ENCODE measurements around the gene KCNAB2. TPM values are rescaled to one million over a fixed set of nuclear protein-coding genes. Genes with fewer than 3 reads are reported as not detected.

Gene KCNAB2
- polyA plus RNA-seq (ENCODE audit: insufficient read length in 3 of 3): 1 to 10 TPM; 3.2 to 4.2 (median 3.6) TPM

GRCh38 chr1:6045561-6045960, at the start of gene KCNAB2:
Gene KCNAB2 (plus strand): TSS chr1:6045888. CDS start chr1:6051537, 5,649 bp downstream.
- DNase-seq (ENCODE audit: low read depth in 3 of 3, low spot score in 2 of 3): no peak

- no peak for DNase-seq (ENCODE audit: low read depth in 3 of 3, low spot score in 2 of 3)
Measured at GRCh38 chr1:5996641-5997270, 48.9 kb upstream of the KCNAB2 start.

- no peak for DNase-seq (ENCODE audit: low read depth in 3 of 3, low spot score in 2 of 3)
Measured at GRCh38 chr1:5997316-5997715, 48.4 kb upstream of the KCNAB2 start.

GRCh38 chr1:5998051-5998905, 47.4 kb upstream of the KCNAB2 start:
- no peak for DNase-seq (ENCODE audit: low read depth in 3 of 3, low spot score in 2 of 3)

- no peak for DNase-seq (ENCODE audit: low read depth in 3 of 3, low spot score in 2 of 3)
Measured at GRCh38 chr1:5998906-5999301, 46.8 kb upstream of the KCNAB2 start.

- DNase-seq (ENCODE audit: low read depth in 3 of 3, low spot score in 2 of 3): no peak
Measured at GRCh38 chr1:5999711-6000443, 45.8 kb upstream of the KCNAB2 start.

GRCh38 chr1:6000444-6001288, 45.0 kb upstream of the KCNAB2 start:
- DNase-seq (ENCODE audit: low read depth in 3 of 3, low spot score in 2 of 3): no peak

GRCh38 chr1:6001992-6002576, 43.6 kb upstream of the KCNAB2 start:
- DNase-seq (ENCODE audit: low read depth in 3 of 3, low spot score in 2 of 3): no peak

GRCh38 chr1:6002714-6003501, 42.8 kb upstream of the KCNAB2 start:
- no peak for DNase-seq (ENCODE audit: low read depth in 3 of 3, low spot score in 2 of 3)

- DNase-seq (ENCODE audit: low read depth in 3 of 3, low spot score in 2 of 3): no peak
Measured at GRCh38 chr1:6003568-6004411, 41.9 kb upstream of the KCNAB2 start.

GRCh38 chr1:6004412-6005123, 41.1 kb upstream of the KCNAB2 start:
- DNase-seq (ENCODE audit: low read depth in 3 of 3, low spot score in 2 of 3): no peak

GRCh38 chr1:6005276-6005917, 40.3 kb upstream of the KCNAB2 start:
- no peak for DNase-seq (ENCODE audit: low read depth in 3 of 3, low spot score in 2 of 3)

- no peak for DNase-seq (ENCODE audit: low read depth in 3 of 3, low spot score in 2 of 3)
Measured at GRCh38 chr1:6006882-6007281, 38.8 kb upstream of the KCNAB2 start.

GRCh38 chr1:6007318-6008083, 38.2 kb upstream of the KCNAB2 start:
- no peak for DNase-seq (ENCODE audit: low read depth in 3 of 3, low spot score in 2 of 3)

- DNase-seq (ENCODE audit: low read depth in 3 of 3, low spot score in 2 of 3): no peak
Measured at GRCh38 chr1:6008084-6008415, 37.6 kb upstream of the KCNAB2 start.

GRCh38 chr1:6008696-6009095, 37.0 kb upstream of the KCNAB2 start:
- no peak for DNase-seq (ENCODE audit: low read depth in 3 of 3, low spot score in 2 of 3)

All from right renal cortex interstitium (tissue), 3 donors.